HT-29 (cell line): ENCODE data around the gene FRYL. TPM values are rescaled to one million over a fixed set of nuclear protein-coding genes. Genes with fewer than 3 reads are reported as not detected.
"Not testable (repeated sequence)": the region's sequence is repeated elsewhere in the genome, so short reads cannot be mapped to it uniquely, and the experiment has no call there.

Experiments used
- DNase-seq: peaks from one replicate; pipeline ENCODE4 v3.0.0-alpha.2; 2015; ENCODE audit warnings: low spot score
- total RNA-seq: library from RNA; depleted of rRNA; stranded (reverse); fragments of >200 nt; shearing (Covaris generic); gene quantifications from 2 replicates; pipeline ENCODE4 v1.2.3, GENCODE V29; 2014; rRNA removed

Gene FRYL
- 36.4 and 40.8 TPM in 2 replicates for total RNA-seq

DNA sequence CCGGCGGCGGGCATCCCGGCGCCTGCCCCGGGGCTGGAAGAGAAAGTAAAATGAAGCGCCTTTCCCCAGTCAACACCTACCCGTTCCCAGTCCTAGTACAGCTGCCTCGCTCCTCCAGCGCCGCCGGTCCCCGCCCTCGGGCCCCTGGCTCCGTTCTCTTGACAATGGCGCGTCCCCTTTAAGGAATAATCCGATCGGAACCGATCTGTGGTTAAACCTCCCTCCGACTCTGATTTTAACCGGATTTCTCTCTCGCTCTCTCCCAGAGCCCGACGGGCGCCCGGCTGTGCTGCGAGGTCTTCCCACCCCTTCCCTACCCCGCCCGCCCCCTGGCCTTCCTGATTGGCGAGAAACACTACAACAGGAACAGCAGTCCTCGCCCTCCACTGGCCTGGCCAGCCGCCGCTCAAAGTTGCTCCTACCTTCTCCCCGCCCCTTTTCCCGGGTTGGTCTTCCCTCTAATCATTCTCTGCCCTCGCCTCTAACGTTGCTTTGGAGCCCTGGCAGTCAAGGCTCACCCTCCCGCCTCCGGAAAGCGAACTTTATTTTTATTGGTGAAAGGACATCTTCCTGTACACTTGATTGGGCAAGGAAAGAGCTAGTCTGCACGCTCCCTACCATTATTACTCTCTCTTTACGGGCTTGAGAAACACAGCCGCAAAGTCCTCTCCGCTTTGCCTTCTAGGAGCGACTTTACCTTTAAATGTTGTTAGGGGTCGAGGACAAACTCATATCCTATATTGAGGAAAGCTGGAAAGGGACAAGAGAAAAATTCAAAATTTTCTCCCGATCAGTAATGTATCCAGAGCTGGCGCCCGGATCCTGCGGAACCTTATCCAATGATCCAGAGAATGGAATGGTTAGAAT, at the start of gene FRYL:
FRYL (minus strand) TSS at position 282 of the 867 bp plus-strand sequence. CDS start 145,869 bp downstream, outside the sequence.
- peak; percentile 99 for DNase-seq

- DNase-seq = no peak
Measured at GRCh38 chr4:48827622-48828021, 47.5 kb upstream of the FRYL start.

DNA sequence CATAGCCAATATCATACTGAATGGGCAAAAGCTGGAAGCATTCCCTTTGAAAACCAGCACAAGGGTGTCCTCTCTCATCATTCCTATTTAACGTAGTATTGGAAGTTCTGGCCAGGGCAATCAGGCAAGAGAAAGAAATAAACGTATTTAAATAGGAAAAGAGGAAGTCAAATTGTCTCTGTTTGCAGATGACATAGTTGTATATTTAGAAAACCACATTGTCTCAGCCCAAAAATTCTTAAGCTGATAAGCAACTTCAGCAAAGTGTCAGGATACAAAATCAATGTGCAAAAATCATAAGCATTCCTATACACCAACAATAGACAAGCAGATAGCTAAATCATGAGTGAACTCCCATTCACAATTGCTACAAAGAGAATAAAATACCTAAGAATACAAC, 41.4 kb upstream of the FRYL start:
- DNase-seq = not testable (repeated sequence)

GRCh38 chr4:48816971-48817370, 36.9 kb upstream of the FRYL start:
- DNase-seq = no peak

- DNase-seq = not testable (repeated sequence)
Measured at GRCh38 chr4:48816297-48816696, 36.2 kb upstream of the FRYL start.

DNA sequence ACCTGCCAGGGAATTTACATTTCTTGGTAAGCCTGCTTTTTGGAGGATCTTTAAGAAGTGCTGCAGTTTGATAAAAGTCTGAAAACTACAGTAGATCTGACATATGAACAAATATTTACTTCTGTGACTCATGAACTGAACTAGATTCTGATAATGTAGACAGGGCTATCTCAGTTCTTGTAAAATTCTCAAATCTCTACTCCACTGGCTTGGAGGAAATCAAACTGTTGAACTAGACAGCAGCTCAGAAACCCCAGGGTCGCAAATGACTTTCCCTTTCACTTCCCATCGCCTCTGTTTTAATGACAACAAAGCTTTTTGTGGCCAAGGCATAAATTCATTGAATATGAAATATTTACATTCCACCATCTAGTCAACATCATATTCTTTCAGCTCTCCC, 35.4 kb upstream of the FRYL start:
- no peak for DNase-seq

DNA sequence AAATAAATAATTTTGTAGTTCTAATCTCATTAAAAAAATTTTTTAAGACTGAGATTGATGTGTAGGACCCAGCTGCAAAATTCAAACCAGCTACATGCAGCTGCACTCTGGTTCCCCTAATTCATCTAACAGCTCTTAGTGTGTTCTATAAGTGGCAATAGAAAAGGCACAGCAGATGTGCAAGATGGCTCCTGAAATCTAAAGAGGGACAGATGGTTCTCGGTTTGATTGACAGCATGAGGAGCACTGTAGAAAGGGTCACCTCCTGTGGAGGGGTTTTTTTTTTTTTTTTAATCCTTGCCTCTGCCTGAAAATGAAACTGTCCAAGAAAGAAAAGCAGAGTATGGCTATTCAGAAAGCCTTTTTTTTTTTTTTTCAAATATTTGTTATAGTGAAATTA, 33.9 kb upstream of the FRYL start:
- DNase-seq = no peak

DNA sequence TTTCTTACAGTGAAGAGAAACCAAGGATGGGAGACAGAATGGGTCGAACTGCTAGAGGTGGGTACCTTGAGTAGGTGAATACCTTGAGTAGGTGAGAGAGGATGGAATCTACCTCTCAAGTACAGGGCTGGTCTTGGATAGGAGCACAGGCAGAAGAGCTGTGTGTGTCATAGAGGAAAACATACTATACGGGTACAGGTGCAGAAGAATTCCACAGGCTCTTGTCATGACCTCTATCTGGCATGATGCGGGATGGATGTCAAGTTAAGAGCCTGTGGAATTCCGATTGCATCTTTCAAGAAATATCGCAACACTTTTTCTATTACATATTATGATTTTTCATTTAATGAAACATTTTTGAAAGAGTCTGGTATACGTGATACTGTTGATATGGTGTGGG, 32.8 kb upstream of the FRYL start:
- DNase-seq = no peak

GRCh38 chr4:48804584-48805301, 24.7 kb upstream of the FRYL start:
- no peak for DNase-seq

DNA sequence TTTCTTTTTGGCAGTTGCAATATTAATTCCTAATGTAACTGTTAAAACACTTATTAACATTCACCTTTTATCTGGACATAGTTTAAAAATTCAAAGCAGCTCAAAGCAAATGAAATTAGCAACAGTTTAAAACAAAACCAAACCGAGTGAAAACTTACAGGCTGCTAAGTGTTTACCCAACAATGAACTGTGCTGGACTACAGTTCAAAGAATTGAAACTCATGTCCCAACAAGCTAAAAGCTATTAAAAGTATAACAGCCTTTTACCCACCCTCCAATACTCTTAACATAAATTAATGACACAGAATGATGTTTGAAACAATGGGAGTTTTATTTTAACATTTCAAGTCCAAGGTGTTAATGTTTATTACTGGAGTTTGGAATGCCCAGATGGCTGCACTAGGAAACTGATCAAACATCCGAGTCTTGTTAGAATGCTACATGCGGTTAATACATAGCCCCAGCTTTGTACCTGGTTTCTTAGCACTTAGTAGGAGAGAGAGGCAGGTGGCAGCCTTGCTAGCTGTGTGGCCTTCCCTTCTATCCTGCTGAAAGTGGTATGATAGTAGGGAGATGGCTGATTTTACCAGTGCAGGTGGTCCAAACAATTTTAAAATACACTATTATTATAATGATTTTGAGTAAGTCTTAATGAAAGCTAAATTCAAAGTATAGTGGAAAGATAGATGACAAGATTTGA, 21.1 kb upstream of the FRYL start:
- no peak for DNase-seq

DNA sequence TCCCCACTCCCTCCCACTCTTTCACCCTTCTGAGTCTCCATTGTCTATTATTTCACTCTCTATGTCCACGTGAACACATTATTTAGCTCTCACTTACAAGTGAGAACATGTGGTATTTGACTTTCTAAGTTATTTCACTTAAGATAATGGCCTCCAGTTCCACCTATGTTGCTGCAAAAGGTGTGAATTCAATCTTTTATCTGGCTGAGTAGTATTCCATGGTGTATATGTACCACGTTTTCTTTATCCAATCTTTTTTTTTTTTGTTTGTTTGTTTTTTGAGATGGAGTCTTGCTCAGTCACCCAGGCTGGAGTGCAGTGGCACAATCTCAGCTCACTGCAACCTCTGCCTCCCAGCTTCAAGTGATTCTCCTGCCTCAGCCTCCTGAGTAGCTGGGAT, 20.1 kb upstream of the FRYL start:
- not testable (repeated sequence) for DNase-seq

DNA sequence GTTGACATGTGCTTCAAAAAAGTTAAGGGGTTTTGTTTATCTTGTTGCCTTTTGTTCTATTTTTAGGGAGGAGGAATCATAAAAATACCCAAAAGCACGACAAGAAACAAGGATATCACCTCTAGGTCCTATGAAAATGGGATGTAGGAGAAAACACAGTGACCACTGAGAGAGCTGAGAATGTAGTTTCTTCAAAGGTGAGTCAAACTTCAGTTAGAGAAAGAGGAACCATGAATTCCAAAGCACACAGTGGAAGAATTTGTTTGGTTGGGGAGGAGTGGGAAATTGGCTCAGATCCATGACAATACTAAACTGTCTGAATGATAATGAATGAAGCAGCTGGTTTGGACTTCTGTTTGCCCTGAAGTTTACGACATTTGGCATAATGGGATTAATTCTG, 19.1 kb upstream of the FRYL start:
- peak; percentile 35 for DNase-seq

GRCh38 chr4:48798117-48798516, 18.0 kb upstream of the FRYL start:
- DNase-seq = no peak

DNA sequence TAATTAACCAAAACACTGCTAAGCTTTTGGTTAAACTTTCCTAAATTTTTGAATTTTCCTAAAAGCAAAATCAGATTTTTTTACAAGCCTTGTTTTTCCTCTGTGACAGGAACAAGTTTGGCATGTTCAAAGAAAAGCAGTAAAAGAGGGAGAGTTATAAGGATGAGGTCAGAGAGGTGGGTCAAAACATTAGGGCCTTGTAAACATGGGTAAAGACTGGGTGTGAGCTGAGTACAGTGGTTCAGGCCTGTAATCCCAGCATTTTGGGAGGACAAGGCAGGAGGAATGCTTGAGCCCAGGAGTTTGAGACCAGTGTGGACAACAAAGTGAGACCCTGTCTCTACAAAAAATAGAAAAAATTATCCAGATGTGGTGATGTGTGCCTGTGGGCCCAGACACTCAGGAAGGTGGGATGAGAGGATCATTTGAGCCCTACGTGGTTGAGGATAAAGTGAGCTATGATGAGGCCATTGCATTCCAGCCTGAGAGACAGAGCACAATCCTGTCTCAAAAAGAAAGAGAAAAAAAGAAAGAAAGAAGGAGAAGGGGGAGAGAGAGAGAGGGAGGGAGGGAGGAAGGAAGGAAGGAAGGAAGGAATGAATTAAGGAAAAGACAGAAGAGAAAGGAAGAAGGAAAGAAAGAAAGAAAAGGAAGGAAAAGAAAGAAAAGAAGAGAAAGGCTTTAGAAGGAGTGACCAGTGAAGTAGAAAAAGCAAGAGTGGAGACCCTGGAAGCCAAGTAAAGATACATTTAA, 17.0 kb upstream of the FRYL start:
- DNase-seq = no peak

DNA sequence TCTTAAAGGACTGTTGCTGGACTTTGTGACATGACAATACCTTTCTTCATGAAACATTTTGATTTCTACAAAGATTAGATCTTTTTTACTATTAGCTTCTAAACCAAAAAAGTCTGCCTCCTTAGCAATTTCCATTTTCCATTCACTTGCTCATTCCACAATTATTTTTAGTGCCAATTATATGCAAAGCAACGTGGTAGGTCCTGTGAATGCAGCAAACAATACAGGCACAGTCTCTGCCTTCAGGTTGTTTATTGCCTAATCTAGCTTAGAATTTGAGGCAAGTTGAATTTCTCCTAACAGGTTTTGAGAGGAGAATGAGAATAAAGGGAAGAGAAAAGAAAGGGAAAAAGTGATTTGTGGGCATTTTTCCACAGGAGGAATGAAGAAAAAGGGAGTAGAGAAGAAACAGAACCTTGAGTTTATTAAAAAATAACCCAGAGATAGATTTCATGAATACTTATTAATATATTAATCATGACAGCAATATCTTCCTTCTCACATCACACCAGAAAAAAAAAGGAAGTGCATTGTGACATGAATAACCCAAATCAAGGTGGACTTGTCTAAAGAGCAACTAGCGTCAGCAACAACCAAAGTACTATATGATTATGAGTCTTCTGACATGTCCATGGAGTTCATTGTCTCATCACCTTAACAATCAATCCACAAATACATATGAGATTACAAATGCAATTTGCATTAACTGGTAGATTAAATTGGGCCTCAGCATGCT, 16.3 kb upstream of the FRYL start:
- no peak for DNase-seq

GRCh38 chr4:48795108-48795507, 15.0 kb upstream of the FRYL start:
- no peak for DNase-seq

DNA sequence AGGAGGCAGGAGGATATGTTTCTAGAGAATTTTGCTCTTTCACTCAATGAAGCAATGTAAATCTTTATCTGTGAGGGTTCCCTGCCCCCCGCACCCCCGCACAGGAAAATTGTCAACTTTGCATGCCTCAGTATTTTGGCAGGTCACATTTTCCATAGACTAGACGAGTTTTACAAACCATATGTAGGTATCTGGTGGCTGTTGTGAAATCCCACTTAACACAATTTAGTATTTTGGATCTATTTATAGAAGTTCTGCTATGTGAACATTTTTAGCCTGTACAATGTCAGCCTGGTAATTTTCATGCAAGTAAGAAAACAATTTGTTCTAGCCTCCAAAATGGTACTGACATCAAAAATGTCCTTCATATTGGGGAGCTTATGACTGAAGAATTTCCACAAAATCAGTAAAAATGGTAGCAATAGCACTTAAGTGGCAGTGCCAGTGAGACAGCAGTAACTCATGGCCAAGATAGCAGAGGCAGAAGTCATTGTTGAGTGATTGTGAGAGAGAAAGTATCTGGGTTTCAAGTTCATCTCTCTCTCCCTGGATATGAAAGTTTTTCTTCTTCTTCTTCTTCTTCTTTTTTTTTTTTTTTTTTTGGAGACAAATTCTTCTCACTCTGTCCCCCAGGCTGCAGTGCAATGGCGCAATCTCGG, 12.4 kb upstream of the FRYL start:
- DNase-seq = no peak

GRCh38 chr4:48791313-48791712, 11.2 kb upstream of the FRYL start:
- DNase-seq = no peak

- no peak for DNase-seq
Measured at GRCh38 chr4:48790561-48790960, 10.5 kb upstream of the FRYL start.

- no peak for DNase-seq
Measured at GRCh38 chr4:48787056-48787455, 7.0 kb upstream of the FRYL start.
